Measurements from ENCODE around the gene RYK. TPM values are rescaled to one million over a fixed set of nuclear protein-coding genes. Genes with fewer than 3 reads are reported as not detected.

RYK gene
- total and polyA plus RNA-seq, 2 experiments from 2014 or later, result 22.8 to 100 TPM

- TF ChIP-seq EZH2phosphoT487 (IDR thresholded peaks at IDR 0.05; ENCODE audit: insufficient read depth, low read depth) (no peak), EZH2 (IDR thresholded peaks at IDR 0.05; ENCODE audit: insufficient read depth, poor library complexity, severe bottlenecking) (no peak)
- Histone ChIP-seq H3K4me2 (ENCODE audit: unreplicated experiment) (no peak overlapping the region), H3K4me1 (ENCODE audit: insufficient read depth) (peaks cover 13% of the 10 kb centered on the region; the same call in 1 of the 2 replicates), H3K27ac (no peak overlapping the region), H3K27me3 (replicated peaks; ENCODE audit: insufficient read depth) (no peaks in the 10 kb centered on the region), H2AFZ (no peak overlapping the region), H4K20me1 (ENCODE audit: insufficient read depth) (no peaks in the 10 kb centered on the region), H3K9me2 (ENCODE audit: insufficient read depth) (no peaks in the 10 kb centered on the region), H3K79me2 (ENCODE audit: insufficient read depth) (peaks cover 40% of the 10 kb centered on the region), H3K9me3 (ENCODE audit: low read depth) (no peaks in the 10 kb centered on the region), H3K36me3 (ENCODE audit: low read depth) (peaks cover 36% of the 10 kb centered on the region), H3K4me3 (no peak overlapping the region), H3K9ac (no peak overlapping the region), H3F3A (ENCODE audit: insufficient read depth) (no peaks in the 10 kb centered on the region)
- in situ Hi-C loops (cut with MboI), result loop anchor here (10.0 kb wide), 1 partner anchor 255 kb away; no protein-coding TSS in a partner anchor
- no peak for DNase-seq
- WGBS, 2 experiments (ENCODE audit: low coverage in 1 of 2, low lambda C conversion rate in 2 of 2, missing lambda C conversion rate in 2 of 2), result 94 to 96% methylated on average over 3 of the region's 3 CpGs
Measured at GRCh38 chr3:134190250-134190649, 60.4 kb downstream of the RYK start.

- peaks cover 32% of the 10 kb centered on the region for H3K36me3 ChIP-seq (ENCODE audit: low read depth)
- no peaks in the 10 kb centered on the region for H4K20me1 ChIP-seq (ENCODE audit: insufficient read depth)
- no peak overlapping the region for H3K9ac ChIP-seq
- no peak for DNase-seq
- H3K4me1 ChIP-seq (ENCODE audit: insufficient read depth), result peaks cover 9% of the 10 kb centered on the region; the same call in 1 of the 2 replicates
- H3K27me3 ChIP-seq (replicated peaks; ENCODE audit: insufficient read depth), result no peaks in the 10 kb centered on the region
- H3K9me3 ChIP-seq (ENCODE audit: low read depth), result no peaks in the 10 kb centered on the region
- TF ChIP-seq EZH2 (IDR thresholded peaks at IDR 0.05; ENCODE audit: insufficient read depth, poor library complexity, severe bottlenecking) (no peak), EZH2phosphoT487 (IDR thresholded peaks at IDR 0.05; ENCODE audit: insufficient read depth, low read depth) (no peak)
- no peaks in the 10 kb centered on the region for H3K9me2 ChIP-seq (ENCODE audit: insufficient read depth)
- H2AFZ ChIP-seq, result no peak overlapping the region
- H3F3A ChIP-seq (ENCODE audit: insufficient read depth), result no peaks in the 10 kb centered on the region
- H3K4me3 ChIP-seq, result no peak overlapping the region
- H3K27ac ChIP-seq, result no peak overlapping the region
- no peak overlapping the region for H3K4me2 ChIP-seq (ENCODE audit: unreplicated experiment)
- in situ Hi-C loops (cut with MboI), result loop anchor here (10.0 kb wide), 1 partner anchor 255 kb away; no protein-coding TSS in a partner anchor
- H3K79me2 ChIP-seq (ENCODE audit: insufficient read depth), result peaks cover 40% of the 10 kb centered on the region
Measured at GRCh38 chr3:134189849-134190248, 60.8 kb downstream of the RYK start.

- no peak overlapping the region for H3K27ac ChIP-seq
- no peak overlapping the region for H3K9ac ChIP-seq
- H3K79me2 ChIP-seq (ENCODE audit: insufficient read depth), result peaks cover 22% of the 10 kb centered on the region
- H3K9me3 ChIP-seq (ENCODE audit: low read depth), result no peaks in the 10 kb centered on the region
- H3K4me3 ChIP-seq, result no peak overlapping the region
- no peak overlapping the region for H3K4me2 ChIP-seq (ENCODE audit: unreplicated experiment)
- no peak for DNase-seq
- H3K9me2 ChIP-seq (ENCODE audit: insufficient read depth), result no peaks in the 10 kb centered on the region
- no peaks in the 10 kb centered on the region for H3F3A ChIP-seq (ENCODE audit: insufficient read depth)
- no peaks in the 10 kb centered on the region; the same call in 1 of the 2 replicates for H3K4me1 ChIP-seq (ENCODE audit: insufficient read depth)
- H2AFZ ChIP-seq, result no peak overlapping the region
- in situ Hi-C loops (cut with MboI), result no loop called here
- no peaks in the 10 kb centered on the region for H3K27me3 ChIP-seq (replicated peaks; ENCODE audit: insufficient read depth)
- H3K36me3 ChIP-seq (ENCODE audit: low read depth), result peaks cover 23% of the 10 kb centered on the region; the same call in 1 of the 2 replicates
- 92 to 95% methylated on average over 3 of the region's 3 CpGs for WGBS, 2 experiments (ENCODE audit: low coverage in 1 of 2, low lambda C conversion rate in 2 of 2, missing lambda C conversion rate in 2 of 2)
- TF ChIP-seq EZH2 (IDR thresholded peaks at IDR 0.05; ENCODE audit: insufficient read depth, poor library complexity, severe bottlenecking) (no peak), EZH2phosphoT487 (IDR thresholded peaks at IDR 0.05; ENCODE audit: insufficient read depth, low read depth) (no peak)
- no peaks in the 10 kb centered on the region for H4K20me1 ChIP-seq (ENCODE audit: insufficient read depth)
Measured at GRCh38 chr3:134186391-134186790, 64.3 kb downstream of the RYK start.

- H3K79me2 ChIP-seq (ENCODE audit: insufficient read depth), result no peaks in the 10 kb centered on the region; the same call in 1 of the 2 replicates
- DNase-seq, result no peak
- in situ Hi-C loops (cut with MboI), result no loop called here
- WGBS, 2 experiments (ENCODE audit: low coverage in 1 of 2, low lambda C conversion rate in 2 of 2, missing lambda C conversion rate in 2 of 2), result 91 to 100% methylated on average over 1 of the region's 1 CpG
- TF ChIP-seq EZH2 (IDR thresholded peaks at IDR 0.05; ENCODE audit: insufficient read depth, poor library complexity, severe bottlenecking) (no peak), EZH2phosphoT487 (IDR thresholded peaks at IDR 0.05; ENCODE audit: insufficient read depth, low read depth) (no peak)
- peaks cover 12% of the 10 kb centered on the region for H3K36me3 ChIP-seq (ENCODE audit: low read depth)
- no peak overlapping the region for H3K4me3 ChIP-seq
- H4K20me1 ChIP-seq (ENCODE audit: insufficient read depth), result no peaks in the 10 kb centered on the region
- no peak overlapping the region for H3K9ac ChIP-seq
- no peaks in the 10 kb centered on the region for H3K27me3 ChIP-seq (replicated peaks; ENCODE audit: insufficient read depth)
- no peaks in the 10 kb centered on the region for H3K9me3 ChIP-seq (ENCODE audit: low read depth)
- no peaks in the 10 kb centered on the region for H3F3A ChIP-seq (ENCODE audit: insufficient read depth)
- H2AFZ ChIP-seq, result no peak overlapping the region
- no peak overlapping the region for H3K27ac ChIP-seq
- H3K9me2 ChIP-seq (ENCODE audit: insufficient read depth), result no peaks in the 10 kb centered on the region
- H3K4me1 ChIP-seq (ENCODE audit: insufficient read depth), result no peaks in the 10 kb centered on the region
- H3K4me2 ChIP-seq (ENCODE audit: unreplicated experiment), result no peak overlapping the region
Measured at GRCh38 chr3:134180761-134181160, 69.9 kb downstream of the RYK start.

GRCh38 chr3:134179508-134179907 lies 71.2 kb downstream of the RYK start:
- Histone ChIP-seq H2AFZ (no peak overlapping the region), H3K27ac (no peak overlapping the region), H3K4me1 (ENCODE audit: insufficient read depth) (no peaks in the 10 kb centered on the region), H3K9me2 (ENCODE audit: insufficient read depth) (no peaks in the 10 kb centered on the region), H3K4me2 (ENCODE audit: unreplicated experiment) (no peak overlapping the region), H4K20me1 (ENCODE audit: insufficient read depth) (no peaks in the 10 kb centered on the region), H3F3A (ENCODE audit: insufficient read depth) (no peaks in the 10 kb centered on the region), H3K4me3 (no peak overlapping the region), H3K9me3 (ENCODE audit: low read depth) (no peaks in the 10 kb centered on the region), H3K27me3 (replicated peaks; ENCODE audit: insufficient read depth) (no peaks in the 10 kb centered on the region), H3K36me3 (ENCODE audit: low read depth) (peaks cover 16% of the 10 kb centered on the region), H3K79me2 (ENCODE audit: insufficient read depth) (no peaks in the 10 kb centered on the region), H3K9ac (no peak overlapping the region)
- DNase-seq, result no peak
- 97 to 100% methylated on average over 2 of the region's 2 CpGs for WGBS, 2 experiments (ENCODE audit: low coverage in 1 of 2, low lambda C conversion rate in 2 of 2, missing lambda C conversion rate in 2 of 2)
- in situ Hi-C loops (cut with MboI), result no loop called here
- TF ChIP-seq EZH2phosphoT487 (IDR thresholded peaks at IDR 0.05; ENCODE audit: insufficient read depth, low read depth) (no peak), EZH2 (IDR thresholded peaks at IDR 0.05; ENCODE audit: insufficient read depth, poor library complexity, severe bottlenecking) (no peak)

All from GM23248 (cell line).